ENCODE measurements around the gene RPL37. TPM values are rescaled to one million over a fixed set of nuclear protein-coding genes. Genes with fewer than 3 reads are reported as not detected.

Gene RPL37
- total and polyA plus RNA-seq, 9 of the 15 experiments (the other 6 are each of a cell fraction or from before 2014, with no cell fraction given), result 2,342 to 7,963 (median 4,091) TPM

DNA sequence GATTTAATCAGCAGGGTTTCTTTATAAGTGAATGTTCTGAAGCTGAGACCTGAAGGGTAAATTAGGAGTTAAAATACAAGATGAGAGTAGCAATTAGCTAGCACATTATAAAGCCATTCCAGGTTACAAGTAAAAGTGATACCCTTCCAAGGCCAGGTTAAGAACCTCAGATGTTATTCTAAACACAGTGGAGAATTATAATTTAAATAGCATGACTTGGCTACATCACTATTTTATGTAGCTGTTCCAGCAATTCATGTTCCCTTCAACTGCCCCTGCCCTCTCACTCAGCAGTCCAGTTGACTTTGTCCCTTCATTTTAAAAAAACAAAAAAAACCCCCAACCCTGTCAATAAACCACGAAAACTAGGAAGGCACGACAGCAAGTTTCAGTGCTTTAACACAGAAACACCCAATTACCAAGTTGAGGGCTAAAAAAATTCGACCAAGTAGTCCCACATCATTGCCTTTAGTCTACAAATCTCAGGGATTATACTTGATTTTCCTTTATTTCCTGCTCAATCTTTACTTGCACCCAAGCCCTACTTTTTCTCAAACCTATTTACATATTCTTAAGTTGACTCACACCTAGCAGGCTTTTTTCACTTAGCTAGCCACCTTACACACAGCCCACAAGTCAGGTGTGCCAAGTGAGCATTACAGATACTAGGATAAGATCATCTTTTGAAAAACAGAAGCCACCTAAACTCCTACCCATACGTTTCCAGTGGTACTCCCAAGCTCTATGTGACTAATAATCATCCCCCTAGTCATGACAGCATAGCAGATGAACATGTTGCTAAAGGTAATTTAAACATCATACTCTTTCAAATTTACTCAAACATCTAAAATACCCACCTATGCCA, 3.4 kb downstream of the RPL37 start (continued):
- TF ChIP-seq SREBF2 (CRISPR knock-in tag; IDR thresholded peaks at IDR 0.05) (no peak), ZNF785 (CRISPR knock-in tag; IDR thresholded peaks at IDR 0.05) (no peak), SRF (CRISPR knock-in tag; IDR thresholded peaks at IDR 0.05) (no peak), HDAC8 (tag; IDR thresholded peaks at IDR 0.05) (no peak), CAMTA2 (CRISPR knock-in tag; conservative IDR thresholded peaks at IDR 0.05) (no peak), CHD2 (IDR thresholded peaks at IDR 0.05; ENCODE audit: low read depth, low read length) (no peak), SIX5 (IDR thresholded peaks at IDR 0.05; ENCODE audit: borderline replicate concordance in 1 of 2, insufficient read depth in 1 of 2, low read depth in 1 of 2, low read length in 2 of 2) (no peak), LCOR (CRISPR knock-in tag; IDR thresholded peaks at IDR 0.05) (0 out of 2 replicates have a peak, but pooled peaks have one; percentile 37), C11orf30 (IDR thresholded peaks at IDR 0.05; ENCODE audit: low read depth) (no peak), HNRNPL (IDR thresholded peaks at IDR 0.05; ENCODE audit: low read depth, low read length) (peak; percentile 28; the same call in 1 of the 2 replicates), ARNT (IDR thresholded peaks at IDR 0.05) (no peak), ZNF316 (IDR thresholded peaks at IDR 0.05) (no peak)
- TF ChIP-seq, protein P1, sequence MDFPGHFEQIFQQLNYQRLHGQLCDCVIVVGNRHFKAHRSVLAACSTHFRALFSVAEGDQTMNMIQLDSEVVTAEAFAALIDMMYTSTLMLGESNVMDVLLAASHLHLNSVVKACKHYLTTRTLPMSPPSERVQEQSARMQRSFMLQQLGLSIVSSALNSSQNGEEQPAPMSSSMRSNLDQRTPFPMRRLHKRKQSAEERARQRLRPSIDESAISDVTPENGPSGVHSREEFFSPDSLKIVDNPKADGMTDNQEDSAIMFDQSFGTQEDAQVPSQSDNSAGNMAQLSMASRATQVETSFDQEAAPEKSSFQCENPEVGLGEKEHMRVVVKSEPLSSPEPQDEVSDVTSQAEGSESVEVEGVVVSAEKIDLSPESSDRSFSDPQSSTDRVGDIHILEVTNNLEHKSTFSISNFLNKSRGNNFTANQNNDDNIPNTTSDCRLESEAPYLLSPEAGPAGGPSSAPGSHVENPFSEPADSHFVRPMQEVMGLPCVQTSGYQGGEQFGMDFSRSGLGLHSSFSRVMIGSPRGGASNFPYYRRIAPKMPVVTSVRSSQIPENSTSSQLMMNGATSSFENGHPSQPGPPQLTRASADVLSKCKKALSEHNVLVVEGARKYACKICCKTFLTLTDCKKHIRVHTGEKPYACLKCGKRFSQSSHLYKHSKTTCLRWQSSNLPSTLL (IDR thresholded peaks at IDR 0.05), result no peak
- TF ChIP-seq, protein P2, sequence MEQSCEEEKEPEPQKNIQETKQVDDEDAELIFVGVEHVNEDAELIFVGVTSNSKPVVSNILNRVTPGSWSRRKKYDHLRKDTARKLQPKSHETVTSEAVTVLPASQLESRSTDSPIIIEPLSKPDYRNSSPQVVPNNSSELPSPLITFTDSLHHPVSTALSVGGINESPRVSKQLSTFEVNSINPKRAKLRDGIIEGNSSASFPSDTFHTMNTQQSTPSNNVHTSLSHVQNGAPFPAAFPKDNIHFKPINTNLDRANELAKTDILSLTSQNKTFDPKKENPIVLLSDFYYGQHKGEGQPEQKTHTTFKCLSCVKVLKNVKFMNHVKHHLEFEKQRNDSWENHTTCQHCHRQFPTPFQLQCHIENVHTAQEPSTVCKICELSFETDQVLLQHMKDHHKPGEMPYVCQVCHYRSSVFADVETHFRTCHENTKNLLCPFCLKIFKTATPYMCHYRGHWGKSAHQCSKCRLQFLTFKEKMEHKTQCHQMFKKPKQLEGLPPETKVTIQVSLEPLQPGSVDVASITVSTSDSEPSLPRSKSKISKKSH (CRISPR knock-in tag; IDR thresholded peaks at IDR 0.05), result 0 out of 2 replicates have a peak, but pooled peaks have one; percentile 31
- TF ChIP-seq, protein P3, sequence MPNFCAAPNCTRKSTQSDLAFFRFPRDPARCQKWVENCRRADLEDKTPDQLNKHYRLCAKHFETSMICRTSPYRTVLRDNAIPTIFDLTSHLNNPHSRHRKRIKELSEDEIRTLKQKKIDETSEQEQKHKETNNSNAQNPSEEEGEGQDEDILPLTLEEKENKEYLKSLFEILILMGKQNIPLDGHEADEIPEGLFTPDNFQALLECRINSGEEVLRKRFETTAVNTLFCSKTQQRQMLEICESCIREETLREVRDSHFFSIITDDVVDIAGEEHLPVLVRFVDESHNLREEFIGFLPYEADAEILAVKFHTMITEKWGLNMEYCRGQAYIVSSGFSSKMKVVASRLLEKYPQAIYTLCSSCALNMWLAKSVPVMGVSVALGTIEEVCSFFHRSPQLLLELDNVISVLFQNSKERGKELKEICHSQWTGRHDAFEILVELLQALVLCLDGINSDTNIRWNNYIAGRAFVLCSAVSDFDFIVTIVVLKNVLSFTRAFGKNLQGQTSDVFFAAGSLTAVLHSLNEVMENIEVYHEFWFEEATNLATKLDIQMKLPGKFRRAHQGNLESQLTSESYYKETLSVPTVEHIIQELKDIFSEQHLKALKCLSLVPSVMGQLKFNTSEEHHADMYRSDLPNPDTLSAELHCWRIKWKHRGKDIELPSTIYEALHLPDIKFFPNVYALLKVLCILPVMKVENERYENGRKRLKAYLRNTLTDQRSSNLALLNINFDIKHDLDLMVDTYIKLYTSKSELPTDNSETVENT (CRISPR knock-in tag; IDR thresholded peaks at IDR 0.05), result no peak
- TF ChIP-seq, protein P4, sequence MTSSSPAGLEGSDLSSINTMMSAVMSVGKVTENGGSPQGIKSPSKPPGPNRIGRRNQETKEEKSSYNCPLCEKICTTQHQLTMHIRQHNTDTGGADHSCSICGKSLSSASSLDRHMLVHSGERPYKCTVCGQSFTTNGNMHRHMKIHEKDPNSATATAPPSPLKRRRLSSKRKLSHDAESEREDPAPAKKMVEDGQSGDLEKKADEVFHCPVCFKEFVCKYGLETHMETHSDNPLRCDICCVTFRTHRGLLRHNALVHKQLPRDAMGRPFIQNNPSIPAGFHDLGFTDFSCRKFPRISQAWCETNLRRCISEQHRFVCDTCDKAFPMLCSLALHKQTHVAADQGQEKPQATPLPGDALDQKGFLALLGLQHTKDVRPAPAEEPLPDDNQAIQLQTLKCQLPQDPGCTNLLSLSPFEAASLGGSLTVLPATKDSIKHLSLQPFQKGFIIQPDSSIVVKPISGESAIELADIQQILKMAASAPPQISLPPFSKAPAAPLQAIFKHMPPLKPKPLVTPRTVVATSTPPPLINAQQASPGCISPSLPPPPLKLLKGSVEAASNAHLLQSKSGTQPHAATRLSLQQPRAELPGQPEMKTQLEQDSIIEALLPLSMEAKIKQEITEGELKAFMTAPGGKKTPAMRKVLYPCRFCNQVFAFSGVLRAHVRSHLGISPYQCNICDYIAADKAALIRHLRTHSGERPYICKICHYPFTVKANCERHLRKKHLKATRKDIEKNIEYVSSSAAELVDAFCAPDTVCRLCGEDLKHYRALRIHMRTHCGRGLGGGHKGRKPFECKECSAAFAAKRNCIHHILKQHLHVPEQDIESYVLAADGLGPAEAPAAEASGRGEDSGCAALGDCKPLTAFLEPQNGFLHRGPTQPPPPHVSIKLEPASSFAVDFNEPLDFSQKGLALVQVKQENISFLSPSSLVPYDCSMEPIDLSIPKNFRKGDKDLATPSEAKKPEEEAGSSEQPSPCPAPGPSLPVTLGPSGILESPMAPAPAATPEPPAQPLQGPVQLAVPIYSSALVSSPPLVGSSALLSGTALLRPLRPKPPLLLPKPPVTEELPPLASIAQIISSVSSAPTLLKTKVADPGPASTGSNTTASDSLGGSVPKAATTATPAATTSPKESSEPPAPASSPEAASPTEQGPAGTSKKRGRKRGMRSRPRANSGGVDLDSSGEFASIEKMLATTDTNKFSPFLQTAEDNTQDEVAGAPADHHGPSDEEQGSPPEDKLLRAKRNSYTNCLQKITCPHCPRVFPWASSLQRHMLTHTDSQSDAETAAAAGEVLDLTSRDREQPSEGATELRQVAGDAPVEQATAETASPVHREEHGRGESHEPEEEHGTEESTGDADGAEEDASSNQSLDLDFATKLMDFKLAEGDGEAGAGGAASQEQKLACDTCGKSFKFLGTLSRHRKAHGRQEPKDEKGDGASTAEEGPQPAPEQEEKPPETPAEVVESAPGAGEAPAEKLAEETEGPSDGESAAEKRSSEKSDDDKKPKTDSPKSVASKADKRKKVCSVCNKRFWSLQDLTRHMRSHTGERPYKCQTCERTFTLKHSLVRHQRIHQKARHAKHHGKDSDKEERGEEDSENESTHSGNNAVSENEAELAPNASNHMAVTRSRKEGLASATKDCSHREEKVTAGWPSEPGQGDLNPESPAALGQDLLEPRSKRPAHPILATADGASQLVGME (CRISPR knock-in tag; IDR thresholded peaks at IDR 0.05), result no peak
